ENCODE results near the gene AQP3.
"Not testable (repeated sequence)": the region's sequence is repeated elsewhere in the genome, so short reads cannot be mapped to it uniquely, and the experiment has no call there.

The AQP3 gene

GRCh38 chr9:33414889-33415500 is 32.4 kb downstream of the AQP3 start:
- DNase-seq (ENCODE audit: low spot score), result no peak

- DNase-seq (ENCODE audit: low spot score), result no peak
Observed at GRCh38 chr9:33414268-33414667, 33.1 kb downstream of the AQP3 start.

- no peak for DNase-seq (ENCODE audit: low spot score)
Observed at GRCh38 chr9:33408087-33408486, 39.3 kb downstream of the AQP3 start.

GRCh38 chr9:33407061-33407460 is 40.3 kb downstream of the AQP3 start:
- no peak for DNase-seq (ENCODE audit: low spot score)

- DNase-seq (ENCODE audit: low spot score), result no peak
Observed at GRCh38 chr9:33404788-33405362, 42.5 kb downstream of the AQP3 start.

GRCh38 chr9:33403941-33404787 is 43.2 kb downstream of the AQP3 start:
- DNase-seq (ENCODE audit: low spot score), result no peak

- not testable (repeated sequence) for DNase-seq (ENCODE audit: low spot score)
Observed at GRCh38 chr9:33402371-33402770, 45.0 kb downstream of the AQP3 start, which contains the start of gene AQP7. Gene AQP7 (minus strand): TSS chr9:33402568. CDS start chr9:33401262, 1,306 bp downstream.

GRCh38 chr9:33401809-33402208 is 45.6 kb downstream of the AQP3 start:
- DNase-seq (ENCODE audit: low spot score), result not testable (repeated sequence)

GRCh38 chr9:33399047-33399446 is 48.3 kb downstream of the AQP3 start:
- not testable (repeated sequence) for DNase-seq (ENCODE audit: low spot score)

GRCh38 chr9:33397801-33398200 is 49.6 kb downstream of the AQP3 start:
- not testable (repeated sequence) for DNase-seq (ENCODE audit: low spot score)

GRCh38 chr9:33395159-33395879 is 52.1 kb downstream of the AQP3 start:
- not testable (repeated sequence) for DNase-seq (ENCODE audit: low spot score)

- not testable (repeated sequence) for DNase-seq (ENCODE audit: low spot score)
Observed at GRCh38 chr9:33393986-33394385, 53.4 kb downstream of the AQP3 start.

- no peak for DNase-seq (ENCODE audit: low spot score)
Observed at GRCh38 chr9:33393581-33393980, 53.8 kb downstream of the AQP3 start.

- not testable (repeated sequence) for DNase-seq (ENCODE audit: low spot score)
Observed at GRCh38 chr9:33392591-33393021, 54.8 kb downstream of the AQP3 start.
